ENCODE measurements around the gene ASTL.

The ASTL gene

GRCh38 chr2:96156011-96156820 lies 17.9 kb upstream of the ASTL start:
- DNase-seq (ENCODE audit: low read depth in 1 of 2, low spot score in 1 of 2) = no peak
- in situ Hi-C loops (cut with HindIII; ENCODE audit: low pct_unique_long_range_greater_than_20kb, low sequenced_read_pairs) = no loop called here
- no peak for TF ChIP-seq JUND (IDR thresholded peaks at IDR 0.05; ENCODE audit: low read depth)

DNA sequence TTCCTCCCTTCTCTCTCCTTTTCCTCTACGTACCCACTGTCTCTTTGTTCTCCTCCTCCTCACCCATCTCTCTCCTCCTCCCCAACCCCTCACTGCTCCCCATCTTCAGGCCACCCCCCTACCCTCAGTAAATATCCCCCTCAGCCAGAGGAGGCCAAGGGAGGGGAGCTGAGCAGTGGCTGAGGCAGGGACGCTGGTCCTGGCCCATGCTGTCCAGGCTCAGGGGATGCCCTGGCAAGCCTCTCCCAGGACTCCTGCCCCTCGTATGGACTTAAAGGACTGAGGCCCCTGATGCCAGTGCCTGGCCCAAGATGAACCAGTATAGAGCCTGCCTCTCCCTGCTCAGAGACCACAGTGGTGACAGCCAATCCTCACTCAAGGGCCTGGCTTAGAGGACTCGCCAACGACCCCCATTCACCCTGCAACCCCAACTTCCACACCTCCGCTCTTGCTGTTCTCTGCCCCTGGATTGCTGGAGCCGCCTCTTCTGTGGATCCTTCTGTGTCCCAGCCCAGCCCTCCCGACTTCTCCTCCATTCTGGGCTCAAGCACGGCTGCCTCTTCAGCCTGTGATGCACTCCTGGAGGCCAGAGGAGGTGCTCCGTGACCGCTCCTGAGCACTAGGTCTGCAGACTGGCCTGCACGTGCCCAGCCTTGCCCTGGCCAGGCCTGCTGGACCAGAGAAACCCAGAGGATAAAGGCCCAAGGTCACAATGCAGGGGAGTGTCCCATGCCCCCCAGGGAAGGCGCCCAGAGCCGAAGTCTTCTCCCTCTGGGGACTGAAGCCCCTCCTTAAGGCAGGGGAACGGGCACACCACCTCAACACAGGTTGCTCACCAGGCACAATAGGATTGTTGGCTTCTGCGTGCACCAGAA lies 16.4 kb upstream of the ASTL start:
- no peak for DNase-seq (ENCODE audit: low read depth in 1 of 2, low spot score in 1 of 2)
- no peak for TF ChIP-seq JUND (IDR thresholded peaks at IDR 0.05; ENCODE audit: low read depth)
- in situ Hi-C loops (cut with HindIII; ENCODE audit: low pct_unique_long_range_greater_than_20kb, low sequenced_read_pairs) = no loop called here

- no peak for DNase-seq (ENCODE audit: low read depth in 1 of 2, low spot score in 1 of 2)
- TF ChIP-seq JUND (IDR thresholded peaks at IDR 0.05; ENCODE audit: low read depth) = no peak
- in situ Hi-C loops (cut with HindIII; ENCODE audit: low pct_unique_long_range_greater_than_20kb, low sequenced_read_pairs) = no loop called here
Observed at GRCh38 chr2:96153991-96154431, 15.7 kb upstream of the ASTL start.

DNA sequence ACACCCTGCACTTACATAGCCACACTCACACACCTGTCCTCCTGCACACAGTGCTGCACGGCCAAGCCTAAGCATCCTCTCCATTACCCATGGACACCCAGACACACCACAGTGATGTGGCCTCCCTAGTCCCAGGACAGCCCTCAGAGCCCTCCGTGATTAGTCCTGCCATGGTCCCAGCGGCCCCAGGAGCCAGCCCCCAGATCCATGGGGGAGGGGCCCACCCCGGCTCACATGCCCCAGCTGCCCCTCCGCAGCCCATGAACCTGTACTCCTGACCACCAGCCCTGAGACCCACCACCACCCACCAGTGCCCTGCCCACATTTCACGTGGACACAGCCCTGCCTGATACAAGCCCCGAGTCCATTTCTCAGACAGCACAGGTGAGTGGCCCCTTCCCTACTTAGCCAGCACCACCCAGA lies 15.0 kb upstream of the ASTL start:
- TF ChIP-seq JUND (IDR thresholded peaks at IDR 0.05; ENCODE audit: low read depth) = no peak
- DNase-seq (ENCODE audit: low read depth in 1 of 2, low spot score in 1 of 2) = no peak
- in situ Hi-C loops (cut with HindIII; ENCODE audit: low pct_unique_long_range_greater_than_20kb, low sequenced_read_pairs) = no loop called here

DNA sequence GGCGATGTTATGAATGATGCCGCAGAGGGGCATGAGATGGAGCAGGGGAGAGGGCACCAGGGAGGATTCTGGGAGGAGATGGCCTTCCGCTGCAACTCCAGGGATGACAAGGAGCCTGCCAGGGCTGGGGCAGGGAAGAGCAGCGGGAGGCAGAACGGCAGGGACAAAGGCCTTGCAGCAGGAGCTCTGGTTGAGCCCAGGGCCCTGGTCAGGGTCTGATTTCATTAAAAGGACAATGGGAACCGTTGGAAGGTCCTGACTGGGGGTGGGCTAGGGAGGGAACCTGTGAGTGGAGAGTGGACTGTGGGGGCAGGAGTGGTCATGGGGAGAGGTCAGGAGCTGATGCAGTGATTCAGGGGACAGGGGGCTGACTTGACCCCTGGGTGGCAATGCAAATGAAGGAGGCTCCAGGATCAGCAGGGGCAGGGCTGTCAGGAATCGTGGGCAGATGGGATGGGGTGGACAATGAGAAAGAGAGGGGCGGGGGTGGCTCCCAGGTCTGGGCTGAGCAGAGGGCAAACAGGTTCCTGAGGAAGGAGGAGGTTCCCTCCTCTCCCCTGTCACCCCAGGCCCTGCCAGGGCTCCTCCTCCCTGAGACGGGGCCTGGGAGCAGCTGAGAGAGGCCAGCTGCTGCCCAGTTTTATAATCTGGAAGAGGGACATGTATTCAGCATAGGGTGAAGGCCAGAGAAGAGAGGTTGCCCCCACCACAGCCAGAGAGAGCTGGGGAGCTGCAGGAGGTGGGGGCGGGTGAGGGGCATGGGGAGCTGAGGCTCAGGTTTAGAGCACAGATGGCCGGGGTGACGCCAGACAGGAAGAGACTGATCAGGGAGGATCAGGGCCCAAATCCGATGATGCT lies 14.2 kb upstream of the ASTL start:
- TF ChIP-seq JUND (IDR thresholded peaks at IDR 0.05; ENCODE audit: low read depth) = no peak
- in situ Hi-C loops (cut with HindIII; ENCODE audit: low pct_unique_long_range_greater_than_20kb, low sequenced_read_pairs) = no loop called here
- no peak for DNase-seq (ENCODE audit: low read depth in 1 of 2, low spot score in 1 of 2)

DNA sequence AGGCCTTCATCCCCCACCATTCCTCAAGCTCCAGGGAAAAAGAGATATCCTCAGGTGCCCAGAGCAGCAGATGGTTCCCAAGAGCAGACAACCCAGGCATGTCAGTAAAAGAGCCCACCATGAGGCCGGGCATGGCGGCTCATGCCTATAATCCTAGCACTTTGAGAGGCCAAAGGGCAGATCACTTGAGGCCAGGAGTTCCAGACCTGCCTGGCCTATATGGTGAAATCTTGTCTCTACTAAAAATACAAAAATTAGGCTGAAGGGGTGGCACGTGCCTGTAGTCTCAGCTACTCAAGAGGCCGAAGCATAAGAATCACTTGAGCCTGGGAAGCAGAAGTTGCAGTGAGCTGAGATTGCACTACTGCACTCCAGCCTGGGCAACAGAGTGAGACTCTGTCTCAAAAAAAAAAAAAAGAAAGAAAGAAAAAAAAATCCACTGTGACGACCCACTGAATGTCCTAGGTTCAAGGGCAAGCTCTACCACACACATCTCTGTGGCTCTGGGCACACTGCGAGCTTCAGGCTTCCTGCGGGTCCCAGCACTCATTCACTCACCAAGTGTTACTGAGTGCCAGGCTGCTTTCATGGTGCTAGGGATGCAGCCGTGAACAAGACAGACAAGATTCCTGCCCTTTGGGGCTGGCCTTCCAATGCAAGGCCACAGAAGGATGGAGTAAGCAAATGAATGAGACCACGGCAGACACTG lies 13.4 kb upstream of the ASTL start:
- in situ Hi-C loops (cut with HindIII; ENCODE audit: low pct_unique_long_range_greater_than_20kb, low sequenced_read_pairs) = no loop called here
- DNase-seq (ENCODE audit: low read depth in 1 of 2, low spot score in 1 of 2) = no peak
- no peak for TF ChIP-seq JUND (IDR thresholded peaks at IDR 0.05; ENCODE audit: low read depth)

GRCh38 chr2:96150791-96151594 lies 12.7 kb upstream of the ASTL start:
- no peak for TF ChIP-seq JUND (IDR thresholded peaks at IDR 0.05; ENCODE audit: low read depth)
- no peak for DNase-seq (ENCODE audit: low read depth in 1 of 2, low spot score in 1 of 2)
- in situ Hi-C loops (cut with HindIII; ENCODE audit: low pct_unique_long_range_greater_than_20kb, low sequenced_read_pairs) = no loop called here

DNA sequence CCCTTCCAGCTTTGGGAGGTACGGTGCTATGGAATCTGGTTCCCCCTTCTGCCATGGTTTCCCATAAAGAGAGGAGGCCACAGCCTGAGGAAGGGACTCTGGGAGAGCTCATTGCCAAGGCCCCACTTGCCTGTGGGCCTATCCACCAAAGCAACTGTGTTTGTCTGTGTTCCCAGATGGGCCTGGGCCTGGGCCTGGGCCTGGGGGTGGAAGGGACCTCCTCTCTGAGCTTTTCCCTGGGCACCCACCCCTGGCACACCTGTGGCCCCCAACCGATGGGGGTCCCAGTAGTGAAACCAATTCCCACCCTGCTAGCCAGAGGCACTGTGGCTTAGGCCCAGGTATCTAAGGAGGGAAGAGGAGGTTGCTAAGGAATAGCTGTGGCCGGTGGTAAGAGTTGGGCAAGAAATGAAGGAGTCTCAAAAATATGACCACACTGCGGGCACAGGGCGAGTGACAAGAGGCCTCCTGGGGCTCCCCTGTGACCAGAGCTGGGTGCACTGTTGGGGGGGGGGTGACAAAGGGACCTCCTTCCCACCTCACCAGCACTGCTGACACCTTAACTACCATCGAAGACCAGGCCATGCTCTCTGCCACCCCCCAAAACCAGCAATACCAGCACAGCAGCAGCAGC lies 11.8 kb upstream of the ASTL start:
- TF ChIP-seq JUND (IDR thresholded peaks at IDR 0.05; ENCODE audit: low read depth) = no peak
- in situ Hi-C loops (cut with HindIII; ENCODE audit: low pct_unique_long_range_greater_than_20kb, low sequenced_read_pairs) = no loop called here
- no peak for DNase-seq (ENCODE audit: low read depth in 1 of 2, low spot score in 1 of 2)

GRCh38 chr2:96148410-96149217 lies 10.3 kb upstream of the ASTL start:
- in situ Hi-C loops (cut with HindIII; ENCODE audit: low pct_unique_long_range_greater_than_20kb, low sequenced_read_pairs) = no loop called here
- no peak for TF ChIP-seq JUND (IDR thresholded peaks at IDR 0.05; ENCODE audit: low read depth)
- DNase-seq (ENCODE audit: low read depth in 1 of 2, low spot score in 1 of 2) = no peak

DNA sequence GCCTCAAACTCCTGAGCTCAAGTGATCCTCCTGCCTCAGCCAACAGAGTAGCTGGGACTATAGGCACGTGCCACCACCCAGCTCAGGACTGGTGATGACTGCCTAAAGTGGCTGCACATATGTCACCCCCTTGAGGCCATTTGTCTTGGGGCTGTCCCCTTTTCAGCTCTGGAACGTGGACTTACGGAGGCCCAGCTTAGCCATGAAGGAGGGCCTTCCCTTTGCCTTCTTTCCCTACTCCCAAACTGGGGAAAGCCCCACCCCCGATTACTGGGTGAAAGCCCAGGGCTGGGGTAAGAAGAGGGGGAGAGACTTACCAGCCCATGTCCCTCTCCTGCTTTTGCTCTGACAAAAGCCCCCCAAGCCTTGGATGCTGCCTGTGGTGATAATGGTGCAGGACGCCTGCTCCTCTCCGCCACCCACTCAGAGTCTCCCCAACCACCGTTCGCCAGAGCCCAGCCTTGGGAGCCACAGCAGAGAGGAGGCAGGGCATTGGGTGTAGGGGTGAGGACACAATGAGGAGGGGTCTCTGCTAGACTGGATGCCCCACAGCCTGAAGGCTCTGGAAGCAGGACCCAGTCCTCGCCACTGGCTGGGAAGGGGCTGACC lies 9.4 kb upstream of the ASTL start:
- TF ChIP-seq JUND (IDR thresholded peaks at IDR 0.05; ENCODE audit: low read depth) = no peak
- no peak for DNase-seq (ENCODE audit: low read depth in 1 of 2, low spot score in 1 of 2)
- in situ Hi-C loops (cut with HindIII; ENCODE audit: low pct_unique_long_range_greater_than_20kb, low sequenced_read_pairs) = no loop called here

All from T47D (cell line).